HEK293 (cell line): ENCODE data around the gene TSC22D1.

ENCODE experiments used
- CTCF ChIA-PET: fragments of 350-600 bp; formaldehyde crosslinking; extraction: SDS; loops from one replicate; lab custom pipeline; 2021; ENCODE audit warnings: antibody characterized with exemption; lab: Yijun Ruan, JAX
- POLR2A ChIA-PET: fragments of 300-600 bp; formaldehyde crosslinking; extraction: SDS; loops from one replicate; lab custom pipeline; 2020; ENCODE audit warnings: antibody characterized with exemption, inconsistent platforms; lab: Yijun Ruan, JAX
- H3K27ac ChIP-seq: fragments of 200-500 bp; sonication (Bioruptor generic); 2 replicates; pipeline ENCODE4 v1.5.1; 2014; ENCODE audit warnings: low read depth, low read length, control low read depth, inconsistent platforms; ENCODE audit errors: extremely low read depth
- H3K36me3 ChIP-seq, 2 experiments: fragments of 200-500 bp in 1 of 2; sonication (Bioruptor generic) in 1 of 2; 1 replicate in 1 of 2; 2 replicates in 1 of 2; pipeline ENCODE4 v1.5.1; 2014 to 2017; ENCODE audit warnings: inconsistent platforms in 2 of 2, low read length in 2 of 2; ENCODE audit not compliant: control insufficient read depth in 2 of 2, insufficient read depth in 1 of 2
- H3K4me1 ChIP-seq: fragments of 200-500 bp; sonication (Bioruptor generic); 2 replicates; pipeline ENCODE4 v1.5.1; 2014; ENCODE audit warnings: mild to moderate bottlenecking, low read length, inconsistent platforms; ENCODE audit not compliant: control insufficient read depth, insufficient read depth
- H3K4me3 ChIP-seq: 2 replicates; pipeline ENCODE4 v1.5.1; 2011; ENCODE audit warnings: low read depth, mild to moderate bottlenecking, control low read depth, low read length, moderate library complexity
- H3K9me3 ChIP-seq: fragments of 200-500 bp; sonication (Bioruptor generic); 2 replicates; pipeline ENCODE4 v1.5.1; 2014; ENCODE audit warnings: low read depth, low read length, inconsistent platforms; ENCODE audit not compliant: control insufficient read depth, insufficient read depth
- HOXD13 ChIP-seq: sonication (generic); formaldehyde crosslinking; IDR thresholded peaks from 2 replicates; pipeline ENCODE4 v1.8.0; 2022; ENCODE audit warnings: missing genetic modification reagents, borderline replicate concordance
- SCRT2 ChIP-seq: fragments of 450-650 bp; formaldehyde crosslinking; IDR thresholded peaks from 2 replicates; pipeline ENCODE4 v1.5.1; 2016; ENCODE audit warnings: missing biosample characterization, missing genetic modification characterization
- ZBTB17 ChIP-seq: fragments of 450-650 bp; formaldehyde crosslinking; IDR thresholded peaks from 2 replicates; pipeline ENCODE4 v1.5.1; 2016; ENCODE audit warnings: missing biosample characterization, missing genetic modification characterization
- ZNF366 ChIP-seq: fragments of 450-650 bp; formaldehyde crosslinking; conservative IDR thresholded peaks from 2 replicates; pipeline ENCODE4 v1.5.1; 2016; ENCODE audit warnings: missing biosample characterization, missing genetic modification characterization
- ZNF555 ChIP-seq: fragments of 450-650 bp; formaldehyde crosslinking; conservative IDR thresholded peaks from 2 replicates; pipeline ENCODE4 v1.5.1; 2017; ENCODE audit warnings: missing biosample characterization, mild to moderate bottlenecking, missing genetic modification characterization, inconsistent platforms
- ZNF621 ChIP-seq: fragments of 450-650 bp; formaldehyde crosslinking; IDR thresholded peaks from 2 replicates; pipeline ENCODE4 v1.5.1; 2017; ENCODE audit warnings: missing biosample characterization, missing genetic modification characterization
- ZNF654 ChIP-seq: fragments of 450-650 bp; formaldehyde crosslinking; IDR thresholded peaks from 2 replicates; pipeline ENCODE4 v1.5.1; 2016; ENCODE audit warnings: low read depth, missing biosample characterization, missing genetic modification characterization
- ZNF677 ChIP-seq: fragments of 450-650 bp; IDR thresholded peaks from 2 replicates; pipeline ENCODE4 v1.5.0; 2018; ENCODE audit warnings: missing biosample characterization, mild to moderate bottlenecking, missing genetic modification characterization, moderate library complexity
- TF ChIP-seq, protein P1 (sequence below): fragments of 450-650 bp; formaldehyde crosslinking; conservative IDR thresholded peaks from 2 replicates; pipeline ENCODE4 v1.5.1; 2016; ENCODE audit warnings: low read depth, missing biosample characterization, missing genetic modification characterization
- TF ChIP-seq, protein P2 (sequence below): fragments of 450-650 bp; formaldehyde crosslinking; IDR thresholded peaks from 2 replicates; pipeline ENCODE4 v1.5.1; 2016; ENCODE audit warnings: missing biosample characterization, missing genetic modification characterization
- TF ChIP-seq, protein P3 (sequence below): fragments of 450-650 bp; formaldehyde crosslinking; conservative IDR thresholded peaks from 2 replicates; pipeline ENCODE4 v1.5.1; 2016; ENCODE audit warnings: low read depth, missing biosample characterization, missing genetic modification characterization

Gene TSC22D1

DNA sequence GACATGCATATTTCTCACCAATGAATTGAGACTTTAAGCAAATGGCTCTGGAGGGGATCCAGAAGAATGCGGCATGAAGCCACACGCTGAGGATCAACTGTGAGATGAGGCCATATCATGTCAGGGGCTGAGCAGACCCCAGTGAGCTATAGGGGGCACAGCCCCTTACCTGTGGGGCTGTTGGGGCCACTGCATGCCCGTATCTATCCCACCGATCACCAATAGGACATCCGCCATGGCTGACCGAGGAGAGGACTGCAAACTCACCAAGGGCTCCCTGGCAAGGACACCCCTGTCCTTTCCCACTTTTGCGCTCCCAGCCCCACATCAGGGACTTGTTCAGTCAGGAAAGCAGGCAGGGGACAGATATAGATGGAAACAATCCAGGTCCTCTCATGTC is 124.5 kb downstream of the TSC22D1 start (continued):
- TF ChIP-seq, protein P1, sequence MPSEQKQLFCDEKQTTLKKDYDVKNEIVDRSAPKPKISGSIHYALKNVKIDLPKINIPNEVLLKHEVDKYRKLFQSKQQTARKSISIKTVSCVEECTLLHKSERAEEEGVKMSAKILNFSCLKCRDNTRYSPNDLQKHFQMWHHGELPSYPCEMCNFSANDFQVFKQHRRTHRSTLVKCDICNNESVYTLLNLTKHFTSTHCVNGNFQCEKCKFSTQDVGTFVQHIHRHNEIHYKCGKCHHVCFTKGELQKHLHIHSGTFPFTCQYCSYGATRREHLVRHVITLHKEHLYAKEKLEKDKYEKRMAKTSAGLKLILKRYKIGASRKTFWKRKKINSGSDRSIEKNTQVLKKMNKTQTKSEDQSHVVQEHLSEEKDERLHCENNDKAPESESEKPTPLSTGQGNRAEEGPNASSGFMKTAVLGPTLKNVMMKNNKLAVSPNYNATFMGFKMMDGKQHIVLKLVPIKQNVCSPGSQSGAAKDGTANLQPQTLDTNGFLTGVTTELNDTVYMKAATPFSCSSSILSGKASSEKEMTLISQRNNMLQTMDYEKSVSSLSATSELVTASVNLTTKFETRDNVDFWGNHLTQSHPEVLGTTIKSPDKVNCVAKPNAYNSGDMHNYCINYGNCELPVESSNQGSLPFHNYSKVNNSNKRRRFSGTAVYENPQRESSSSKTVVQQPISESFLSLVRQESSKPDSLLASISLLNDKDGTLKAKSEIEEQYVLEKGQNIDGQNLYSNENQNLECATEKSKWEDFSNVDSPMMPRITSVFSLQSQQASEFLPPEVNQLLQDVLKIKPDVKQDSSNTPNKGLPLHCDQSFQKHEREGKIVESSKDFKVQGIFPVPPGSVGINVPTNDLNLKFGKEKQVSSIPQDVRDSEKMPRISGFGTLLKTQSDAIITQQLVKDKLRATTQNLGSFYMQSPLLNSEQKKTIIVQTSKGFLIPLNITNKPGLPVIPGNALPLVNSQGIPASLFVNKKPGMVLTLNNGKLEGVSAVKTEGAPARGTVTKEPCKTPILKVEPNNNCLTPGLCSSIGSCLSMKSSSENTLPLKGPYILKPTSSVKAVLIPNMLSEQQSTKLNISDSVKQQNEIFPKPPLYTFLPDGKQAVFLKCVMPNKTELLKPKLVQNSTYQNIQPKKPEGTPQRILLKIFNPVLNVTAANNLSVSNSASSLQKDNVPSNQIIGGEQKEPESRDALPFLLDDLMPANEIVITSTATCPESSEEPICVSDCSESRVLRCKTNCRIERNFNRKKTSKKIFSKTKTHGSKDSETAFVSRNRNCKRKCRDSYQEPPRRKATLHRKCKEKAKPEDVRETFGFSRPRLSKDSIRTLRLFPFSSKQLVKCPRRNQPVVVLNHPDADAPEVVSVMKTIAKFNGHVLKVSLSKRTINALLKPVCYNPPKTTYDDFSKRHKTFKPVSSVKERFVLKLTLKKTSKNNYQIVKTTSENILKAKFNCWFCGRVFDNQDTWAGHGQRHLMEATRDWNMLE (tag by site-specific recombination) = no peak
- TF ChIP-seq, protein P2, sequence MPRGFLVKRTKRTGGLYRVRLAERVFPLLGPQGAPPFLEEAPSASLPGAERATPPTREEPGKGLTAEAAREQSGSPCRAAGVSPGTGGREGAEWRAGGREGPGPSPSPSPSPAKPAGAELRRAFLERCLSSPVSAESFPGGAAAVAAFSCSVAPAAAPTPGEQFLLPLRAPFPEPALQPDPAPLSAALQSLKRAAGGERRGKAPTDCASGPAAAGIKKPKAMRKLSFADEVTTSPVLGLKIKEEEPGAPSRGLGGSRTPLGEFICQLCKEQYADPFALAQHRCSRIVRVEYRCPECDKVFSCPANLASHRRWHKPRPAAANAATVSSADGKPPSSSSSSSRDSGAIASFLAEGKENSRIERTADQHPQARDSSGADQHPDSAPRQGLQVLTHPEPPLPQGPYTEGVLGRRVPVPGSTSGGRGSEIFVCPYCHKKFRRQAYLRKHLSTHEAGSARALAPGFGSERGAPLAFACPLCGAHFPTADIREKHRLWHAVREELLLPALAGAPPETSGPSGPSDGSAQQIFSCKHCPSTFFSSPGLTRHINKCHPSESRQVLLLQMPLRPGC (tag by site-specific recombination) = no peak
- TF ChIP-seq HOXD13 (CRISPR knock-in tag) (no peak), ZNF555 (no peak)
- TF ChIP-seq, all 188 proteins: peak for 0

DNA sequence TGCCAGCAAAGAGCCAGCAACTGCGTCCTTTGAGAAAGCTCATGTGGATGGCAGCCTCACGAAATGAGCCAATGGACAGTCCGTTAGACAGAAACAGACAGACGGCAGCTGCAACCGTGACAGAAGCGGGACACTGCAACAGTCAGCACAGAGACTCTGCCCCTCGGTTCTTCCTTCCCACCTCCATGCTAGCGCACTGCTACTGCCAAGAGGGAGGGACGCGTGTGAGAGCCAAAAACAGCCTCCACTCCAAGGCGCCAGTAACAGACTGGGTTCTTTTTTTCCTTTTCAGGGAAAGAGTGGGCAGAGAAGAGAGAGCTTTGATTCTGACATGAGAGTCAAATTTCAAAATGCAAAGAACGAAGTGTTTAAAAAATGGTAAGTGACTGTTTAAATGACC is 125.0 kb downstream of the TSC22D1 start:
- H3K4me1 ChIP-seq = no peaks in the 10 kb centered on the region
- ChIA-PET POLR2A (no interaction called here), CTCF (no interaction called here)
- H3K36me3 ChIP-seq = no peaks in the 10 kb centered on the region
- H3K9me3 ChIP-seq = no peaks in the 10 kb centered on the region
- H3K4me3 ChIP-seq = no peak overlapping the region
- TF ChIP-seq ZNF654 = no peak
- TF ChIP-seq ZNF621 (tag by site-specific recombination) = no peak
- TF ChIP-seq ZBTB17 (tag by site-specific recombination) = no peak
- no peak for TF ChIP-seq ZNF366 (tag by site-specific recombination)
- TF ChIP-seq ZNF677 (tag by site-specific recombination) = no peak
- no peak overlapping the region for H3K27ac ChIP-seq

DNA sequence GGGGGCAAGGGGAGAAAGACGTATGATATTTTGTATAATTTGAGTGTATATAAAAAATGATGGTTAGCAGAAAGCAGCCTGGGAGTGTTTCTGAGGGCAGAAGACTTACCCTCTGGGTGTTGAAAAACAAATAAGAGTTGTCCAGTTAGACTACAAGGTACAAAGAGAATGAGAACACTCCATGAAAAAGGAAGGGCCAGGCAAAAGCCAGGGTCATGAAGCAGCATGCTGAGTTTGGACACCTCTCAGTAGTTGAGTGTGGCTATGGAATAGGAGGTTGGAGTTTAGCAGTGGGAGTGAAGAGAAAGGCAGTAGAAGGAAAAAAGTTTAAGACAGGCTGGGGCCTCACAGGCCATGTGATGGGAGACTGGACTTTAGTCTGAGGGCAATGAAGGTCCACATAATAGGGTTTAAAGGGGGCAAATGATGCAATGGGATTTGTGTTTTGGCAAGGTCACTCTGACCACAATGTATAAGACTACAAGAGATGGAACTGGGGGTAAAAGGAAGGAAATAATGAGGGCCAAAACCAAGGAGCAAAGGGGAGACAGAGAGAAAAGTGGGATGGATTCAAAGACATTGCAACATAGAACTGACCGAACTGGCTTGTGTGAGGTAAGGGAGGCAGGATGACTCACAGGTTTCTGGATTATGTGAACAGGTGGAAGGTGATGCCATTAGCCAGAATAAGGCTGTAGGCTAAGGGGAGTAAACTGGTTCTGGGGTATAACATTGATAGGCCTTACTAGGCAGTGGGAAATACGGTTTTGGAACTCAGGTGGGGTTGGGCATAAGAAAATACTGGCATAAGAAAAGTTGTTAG is 125.9 kb downstream of the TSC22D1 start:
- ChIA-PET CTCF (interaction anchor here (1.6 kb wide), 1 partner anchor 12 kb away, joined by 6 read pairs; no protein-coding TSS in a partner anchor), POLR2A (no interaction called here)
- no peaks in the 10 kb centered on the region for H3K9me3 ChIP-seq
- H3K27ac ChIP-seq = no peak overlapping the region
- no peaks in the 10 kb centered on the region for H3K36me3 ChIP-seq
- no peaks in the 10 kb centered on the region for H3K4me1 ChIP-seq
- no peak overlapping the region for H3K4me3 ChIP-seq
- TF ChIP-seq, protein P3, sequence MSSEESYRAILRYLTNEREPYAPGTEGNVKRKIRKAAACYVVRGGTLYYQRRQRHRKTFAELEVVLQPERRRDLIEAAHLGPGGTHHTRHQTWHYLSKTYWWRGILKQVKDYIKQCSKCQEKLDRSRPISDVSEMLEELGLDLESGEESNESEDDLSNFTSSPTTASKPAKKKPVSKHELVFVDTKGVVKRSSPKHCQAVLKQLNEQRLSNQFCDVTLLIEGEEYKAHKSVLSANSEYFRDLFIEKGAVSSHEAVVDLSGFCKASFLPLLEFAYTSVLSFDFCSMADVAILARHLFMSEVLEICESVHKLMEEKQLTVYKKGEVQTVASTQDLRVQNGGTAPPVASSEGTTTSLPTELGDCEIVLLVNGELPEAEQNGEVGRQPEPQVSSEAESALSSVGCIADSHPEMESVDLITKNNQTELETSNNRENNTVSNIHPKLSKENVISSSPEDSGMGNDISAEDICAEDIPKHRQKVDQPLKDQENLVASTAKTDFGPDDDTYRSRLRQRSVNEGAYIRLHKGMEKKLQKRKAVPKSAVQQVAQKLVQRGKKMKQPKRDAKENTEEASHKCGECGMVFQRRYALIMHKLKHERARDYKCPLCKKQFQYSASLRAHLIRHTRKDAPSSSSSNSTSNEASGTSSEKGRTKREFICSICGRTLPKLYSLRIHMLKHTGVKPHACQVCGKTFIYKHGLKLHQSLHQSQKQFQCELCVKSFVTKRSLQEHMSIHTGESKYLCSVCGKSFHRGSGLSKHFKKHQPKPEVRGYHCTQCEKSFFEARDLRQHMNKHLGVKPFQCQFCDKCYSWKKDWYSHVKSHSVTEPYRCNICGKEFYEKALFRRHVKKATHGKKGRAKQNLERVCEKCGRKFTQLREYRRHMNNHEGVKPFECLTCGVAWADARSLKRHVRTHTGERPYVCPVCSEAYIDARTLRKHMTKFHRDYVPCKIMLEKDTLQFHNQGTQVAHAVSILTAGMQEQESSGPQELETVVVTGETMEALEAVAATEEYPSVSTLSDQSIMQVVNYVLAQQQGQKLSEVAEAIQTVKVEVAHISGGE (tag by site-specific recombination) = no peak
- TF ChIP-seq SCRT2 (tag by site-specific recombination) = peak; percentile 96
